Measurements from ENCODE around the gene KLHL20. TPM values are rescaled to one million over a fixed set of nuclear protein-coding genes. Genes with fewer than 3 reads are reported as not detected.
"Not testable (repeated sequence)": the region's sequence is repeated elsewhere in the genome, so short reads cannot be mapped to it uniquely, and the experiment has no call there.

KLHL20 gene
- polyA plus RNA-seq, 1 donor from 2014 or later = 33.2 TPM

DNA sequence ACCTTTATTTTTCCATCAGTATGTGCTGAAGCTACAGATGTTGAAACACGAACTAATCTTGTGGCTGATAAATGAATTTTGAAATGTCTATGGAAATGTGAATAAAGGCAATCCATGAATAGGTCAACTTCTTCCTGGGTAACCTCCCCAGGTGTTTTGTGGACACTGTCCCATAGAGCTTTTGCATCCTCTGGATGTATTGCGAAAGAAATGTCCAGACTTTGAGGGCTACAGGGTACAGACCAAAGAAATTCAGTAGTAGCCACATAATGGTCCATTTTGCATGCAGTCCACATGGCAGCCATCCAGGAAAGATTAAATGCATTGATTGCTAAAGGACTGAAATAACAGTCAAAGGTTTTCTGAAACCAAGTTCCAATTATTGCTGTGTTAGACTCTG is 88.2 kb downstream of the KLHL20 start:
- H3K4me2 ChIP-seq (ENCODE audit: low read length) = no peak overlapping the region
- no peaks in the 10 kb centered on the region for H4K20me1 ChIP-seq (ENCODE audit: insufficient read depth)
- no peaks in the 10 kb centered on the region for H3K27me3 ChIP-seq (ENCODE audit: insufficient read depth, low read depth, low read length)
- H3K9me3 ChIP-seq (ENCODE audit: low read length) = no peaks in the 10 kb centered on the region
- no peaks in the 10 kb centered on the region for H3K36me3 ChIP-seq (ENCODE audit: insufficient read depth, low read length)
- no peaks in the 10 kb centered on the region for H3F3A ChIP-seq (ENCODE audit: insufficient read depth, low read length, poor library complexity, severe bottlenecking)
- H3K79me2 ChIP-seq (replicated peaks; ENCODE audit: insufficient read depth, low read length) = no peaks in the 10 kb centered on the region
- no peak overlapping the region for H3K4me3 ChIP-seq (ENCODE audit: low read length)
- H3K9ac ChIP-seq (ENCODE audit: low read length) = no peak overlapping the region
- H3K27ac ChIP-seq (ENCODE audit: low read length) = no peak overlapping the region
- H2AFZ ChIP-seq (ENCODE audit: low read depth, low read length) = no peak overlapping the region
- no peak for TF ChIP-seq MXI1 (conservative IDR thresholded peaks at IDR 0.05; ENCODE audit: poor library complexity, severe bottlenecking)
- TF ChIP-seq TAF1 (IDR thresholded peaks at IDR 0.05; ENCODE audit: low read depth) = no peak
- TF ChIP-seq EP300 (conservative IDR thresholded peaks at IDR 0.05; ENCODE audit: poor library complexity, severe bottlenecking) = no peak
- no peak for TF ChIP-seq CTCF (IDR thresholded peaks at IDR 0.05; ENCODE audit: poor library complexity, severe bottlenecking)
- H3K9me2 ChIP-seq (ENCODE audit: insufficient read depth, low read length) = no peaks in the 10 kb centered on the region

DNA sequence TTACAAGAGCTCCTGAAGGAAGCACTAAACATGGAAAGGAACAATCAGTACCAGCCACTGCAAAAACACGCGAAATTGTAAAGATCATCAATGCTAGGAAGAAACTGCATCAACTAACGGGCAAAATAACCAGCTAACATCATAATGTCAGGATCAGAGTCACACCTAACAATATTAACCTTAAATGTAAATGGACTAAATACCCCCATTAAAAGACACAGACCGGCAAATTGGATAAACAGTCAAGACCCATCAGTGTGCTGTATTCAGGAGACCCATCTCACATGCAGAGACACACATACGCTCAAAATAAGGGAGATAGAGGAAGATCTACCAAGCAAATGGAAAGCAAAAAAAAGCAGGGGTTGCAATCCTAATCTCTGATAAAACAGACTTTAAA is 98.9 kb downstream of the KLHL20 start:
- H3K9me2 ChIP-seq (ENCODE audit: insufficient read depth, low read length); H3K9me3 ChIP-seq (ENCODE audit: low read length); H3K4me2 ChIP-seq (ENCODE audit: low read length); H3K9ac ChIP-seq (ENCODE audit: low read length); H3K27ac ChIP-seq (ENCODE audit: low read length); H4K20me1 ChIP-seq (ENCODE audit: insufficient read depth); H3K27me3 ChIP-seq (ENCODE audit: insufficient read depth, low read depth, low read length); H3K36me3 ChIP-seq (ENCODE audit: insufficient read depth, low read length); H2AFZ ChIP-seq (ENCODE audit: low read depth, low read length); H3F3A ChIP-seq (ENCODE audit: insufficient read depth, low read length, poor library complexity, severe bottlenecking); H3K79me2 ChIP-seq (replicated peaks; ENCODE audit: insufficient read depth, low read length); H3K4me3 ChIP-seq (ENCODE audit: low read length): not testable (repeated sequence)

DNA sequence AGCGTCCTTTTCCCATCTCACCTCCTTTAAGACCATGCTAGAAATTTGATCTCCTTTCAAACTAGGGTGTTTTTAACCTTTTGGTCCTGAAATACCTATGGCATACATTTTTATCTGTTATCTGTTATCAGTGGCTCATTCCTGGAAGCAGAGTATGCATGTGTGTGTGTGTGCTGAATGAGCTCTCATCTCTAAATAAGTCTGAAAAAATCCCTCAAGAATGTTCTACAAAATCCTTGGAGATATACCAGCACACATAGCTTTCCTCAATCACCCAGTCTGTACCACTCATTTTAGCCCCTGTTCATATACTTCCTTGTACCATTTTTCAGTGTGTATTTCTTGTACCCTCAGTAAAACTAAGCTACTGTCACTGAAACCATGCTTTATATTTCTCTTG is 103.7 kb downstream of the KLHL20 start:
- TF ChIP-seq CTCF (IDR thresholded peaks at IDR 0.05; ENCODE audit: poor library complexity, severe bottlenecking) = no peak
- TF ChIP-seq MXI1 (conservative IDR thresholded peaks at IDR 0.05; ENCODE audit: poor library complexity, severe bottlenecking) = no peak
- no peak for TF ChIP-seq RAD21 (conservative IDR thresholded peaks at IDR 0.05)
- TF ChIP-seq POLR2AphosphoS5 (IDR thresholded peaks at IDR 0.05) = no peak
- no peak for TF ChIP-seq EZH2 (IDR thresholded peaks at IDR 0.05; ENCODE audit: borderline replicate concordance, insufficient read depth, low read length, poor library complexity, severe bottlenecking)
- no peak for TF ChIP-seq SMC3 (conservative IDR thresholded peaks at IDR 0.05; ENCODE audit: poor library complexity)
- no peak for TF ChIP-seq TAF1 (IDR thresholded peaks at IDR 0.05; ENCODE audit: low read depth)
- TF ChIP-seq REST (IDR thresholded peaks at IDR 0.05; ENCODE audit: borderline replicate concordance) = no peak
- Histone ChIP-seq H3K79me2 (replicated peaks; ENCODE audit: insufficient read depth, low read length) (peaks cover 12% of the 10 kb centered on the region), H3K9ac (ENCODE audit: low read length) (no peak overlapping the region), H3K27ac (ENCODE audit: low read length) (no peak overlapping the region), H3F3A (ENCODE audit: insufficient read depth, low read length, poor library complexity, severe bottlenecking) (no peaks in the 10 kb centered on the region), H2AFZ (ENCODE audit: low read depth, low read length) (no peak overlapping the region), H3K4me2 (ENCODE audit: low read length) (no peak overlapping the region), H3K36me3 (ENCODE audit: insufficient read depth, low read length) (no peaks in the 10 kb centered on the region), H3K27me3 (ENCODE audit: insufficient read depth, low read depth, low read length) (no peaks in the 10 kb centered on the region), H4K20me1 (ENCODE audit: insufficient read depth) (no peaks in the 10 kb centered on the region), H3K9me2 (ENCODE audit: insufficient read depth, low read length) (no peaks in the 10 kb centered on the region), H3K9me3 (ENCODE audit: low read length) (no peaks in the 10 kb centered on the region), H3K4me3 (ENCODE audit: low read length) (no peak overlapping the region)

Data from neural cell (in vitro differentiated cells).